ENCODE measurements around the gene RTTN. TPM values are rescaled to one million over a fixed set of nuclear protein-coding genes. Genes with fewer than 3 reads are reported as not detected.

RTTN gene
- total and polyA plus RNA-seq, 2 experiments from 2014 or later: 7.2 to 31.0 TPM

DNA sequence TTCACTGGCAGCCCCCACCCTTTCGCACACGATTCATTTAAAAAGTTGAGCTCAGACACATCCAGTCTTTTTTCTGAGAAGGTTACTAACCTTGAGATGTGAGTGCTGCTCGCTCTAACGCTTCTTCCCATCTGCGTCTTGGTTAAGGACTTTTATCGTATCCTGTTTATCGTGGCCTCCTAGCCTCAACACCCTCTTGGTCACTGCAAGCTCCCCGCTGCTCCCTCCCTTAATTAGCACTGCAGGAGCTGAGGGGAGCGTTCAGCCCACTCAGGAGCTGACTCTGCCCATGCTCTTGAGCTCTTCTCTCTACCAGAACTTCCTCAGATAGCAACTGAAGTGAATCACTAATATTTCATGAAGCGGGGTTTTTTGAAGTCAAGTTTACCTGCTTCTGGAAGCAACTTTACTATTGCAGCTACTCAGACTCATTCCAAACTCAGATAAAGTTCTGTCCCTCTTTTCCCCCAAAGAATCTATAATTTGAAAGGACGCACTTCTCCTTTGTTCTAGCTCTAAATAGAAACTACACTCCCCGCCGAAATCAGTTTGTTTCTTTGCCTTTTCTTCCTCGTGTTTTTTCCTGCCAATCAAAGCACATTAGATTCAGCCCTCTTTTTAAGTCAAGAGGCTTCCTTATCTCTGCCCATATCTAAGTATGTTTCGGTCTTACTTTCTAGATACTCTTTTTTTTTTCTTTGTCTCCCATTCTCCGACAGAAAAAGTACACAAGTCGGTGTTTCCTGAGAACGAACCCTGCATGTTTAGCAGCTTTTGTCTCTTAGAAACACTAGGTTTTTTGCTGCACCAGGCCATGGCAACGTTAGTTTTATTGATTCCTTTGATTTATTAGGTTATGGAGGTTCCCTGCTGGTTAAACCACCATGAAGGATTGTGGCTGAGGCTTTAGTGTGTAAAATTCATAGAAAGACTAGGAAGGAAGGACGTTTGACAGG is 248.5 kb downstream of the RTTN start (continued):
- TF ChIP-seq JUNB (IDR thresholded peaks at IDR 0.05; ENCODE audit: unreplicated experiment): no peak
- no peak for TF ChIP-seq STAT1 (IDR thresholded peaks at IDR 0.05; ENCODE audit: unreplicated experiment)
- TF ChIP-seq ZNF331 (CRISPR knock-in tag; IDR thresholded peaks at IDR 0.05; ENCODE audit: low read depth): no peak
- no peak for TF ChIP-seq ETS1 (IDR thresholded peaks at IDR 0.05)
- TF ChIP-seq NANOG (IDR thresholded peaks at IDR 0.05; ENCODE audit: borderline replicate concordance): no peak
- TF ChIP-seq, protein P1, sequence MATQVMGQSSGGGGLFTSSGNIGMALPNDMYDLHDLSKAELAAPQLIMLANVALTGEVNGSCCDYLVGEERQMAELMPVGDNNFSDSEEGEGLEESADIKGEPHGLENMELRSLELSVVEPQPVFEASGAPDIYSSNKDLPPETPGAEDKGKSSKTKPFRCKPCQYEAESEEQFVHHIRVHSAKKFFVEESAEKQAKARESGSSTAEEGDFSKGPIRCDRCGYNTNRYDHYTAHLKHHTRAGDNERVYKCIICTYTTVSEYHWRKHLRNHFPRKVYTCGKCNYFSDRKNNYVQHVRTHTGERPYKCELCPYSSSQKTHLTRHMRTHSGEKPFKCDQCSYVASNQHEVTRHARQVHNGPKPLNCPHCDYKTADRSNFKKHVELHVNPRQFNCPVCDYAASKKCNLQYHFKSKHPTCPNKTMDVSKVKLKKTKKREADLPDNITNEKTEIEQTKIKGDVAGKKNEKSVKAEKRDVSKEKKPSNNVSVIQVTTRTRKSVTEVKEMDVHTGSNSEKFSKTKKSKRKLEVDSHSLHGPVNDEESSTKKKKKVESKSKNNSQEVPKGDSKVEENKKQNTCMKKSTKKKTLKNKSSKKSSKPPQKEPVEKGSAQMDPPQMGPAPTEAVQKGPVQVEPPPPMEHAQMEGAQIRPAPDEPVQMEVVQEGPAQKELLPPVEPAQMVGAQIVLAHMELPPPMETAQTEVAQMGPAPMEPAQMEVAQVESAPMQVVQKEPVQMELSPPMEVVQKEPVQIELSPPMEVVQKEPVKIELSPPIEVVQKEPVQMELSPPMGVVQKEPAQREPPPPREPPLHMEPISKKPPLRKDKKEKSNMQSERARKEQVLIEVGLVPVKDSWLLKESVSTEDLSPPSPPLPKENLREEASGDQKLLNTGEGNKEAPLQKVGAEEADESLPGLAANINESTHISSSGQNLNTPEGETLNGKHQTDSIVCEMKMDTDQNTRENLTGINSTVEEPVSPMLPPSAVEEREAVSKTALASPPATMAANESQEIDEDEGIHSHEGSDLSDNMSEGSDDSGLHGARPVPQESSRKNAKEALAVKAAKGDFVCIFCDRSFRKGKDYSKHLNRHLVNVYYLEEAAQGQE (IDR thresholded peaks at IDR 0.05; ENCODE audit: unreplicated experiment): no peak
- TF ChIP-seq EZH2 (IDR thresholded peaks at IDR 0.05; ENCODE audit: low read depth, unreplicated experiment): no peak
- no peak for TF ChIP-seq ZNF114 (CRISPR knock-in tag; IDR thresholded peaks at IDR 0.05)

DNA sequence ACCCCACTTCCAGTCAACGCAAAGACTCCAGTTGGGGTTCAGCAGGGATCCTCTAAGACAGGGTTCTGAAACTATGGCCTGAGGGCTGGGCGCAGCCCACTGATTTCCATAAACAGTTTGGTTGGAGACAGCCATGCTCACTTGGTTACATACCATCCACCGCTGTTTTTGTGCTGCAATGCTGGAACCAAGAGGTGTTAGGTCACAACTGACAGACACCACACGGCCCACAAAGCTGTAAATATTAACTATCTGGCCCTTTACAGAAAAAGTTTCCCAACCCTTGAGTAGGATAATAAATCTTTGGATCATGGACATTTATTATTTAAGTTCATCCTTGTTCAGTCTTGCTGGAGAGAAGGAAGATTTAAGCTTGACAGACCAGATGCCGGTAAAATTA is 249.4 kb downstream of the RTTN start:
- Mint-ChIP-seq H3K36me3 (ENCODE audit: low read depth) (no peaks in the 10 kb centered on the region), H3K27ac (no peak overlapping the region), H3K4me3 (no peak overlapping the region), H3K4me1 (no peaks in the 10 kb centered on the region), H3K9me3 (no peaks in the 10 kb centered on the region; the same call in 2 of the 3 replicates), H3K27me3 (ENCODE audit: insufficient read depth, low read depth, poor library complexity) (peaks cover 4% of the 10 kb centered on the region)
- no peak for DNase-seq (ENCODE audit: low spot score)
- no peak for ATAC-seq
- no peak overlapping the region for H3K27ac ChIP-seq (ENCODE audit: low read depth)
- H3K4me2 ChIP-seq: no peak overlapping the region
- no peak overlapping the region for H2AFZ ChIP-seq
- no peak overlapping the region for H3K4me3 ChIP-seq
- no peaks in the 10 kb centered on the region for H3K79me2 ChIP-seq (replicated peaks; ENCODE audit: insufficient read depth)
- no peaks in the 10 kb centered on the region for H3K4me1 ChIP-seq (ENCODE audit: insufficient read depth)
- H3K27me3 ChIP-seq (ENCODE audit: insufficient read depth): no peaks in the 10 kb centered on the region
- TF ChIP-seq, protein P2, sequence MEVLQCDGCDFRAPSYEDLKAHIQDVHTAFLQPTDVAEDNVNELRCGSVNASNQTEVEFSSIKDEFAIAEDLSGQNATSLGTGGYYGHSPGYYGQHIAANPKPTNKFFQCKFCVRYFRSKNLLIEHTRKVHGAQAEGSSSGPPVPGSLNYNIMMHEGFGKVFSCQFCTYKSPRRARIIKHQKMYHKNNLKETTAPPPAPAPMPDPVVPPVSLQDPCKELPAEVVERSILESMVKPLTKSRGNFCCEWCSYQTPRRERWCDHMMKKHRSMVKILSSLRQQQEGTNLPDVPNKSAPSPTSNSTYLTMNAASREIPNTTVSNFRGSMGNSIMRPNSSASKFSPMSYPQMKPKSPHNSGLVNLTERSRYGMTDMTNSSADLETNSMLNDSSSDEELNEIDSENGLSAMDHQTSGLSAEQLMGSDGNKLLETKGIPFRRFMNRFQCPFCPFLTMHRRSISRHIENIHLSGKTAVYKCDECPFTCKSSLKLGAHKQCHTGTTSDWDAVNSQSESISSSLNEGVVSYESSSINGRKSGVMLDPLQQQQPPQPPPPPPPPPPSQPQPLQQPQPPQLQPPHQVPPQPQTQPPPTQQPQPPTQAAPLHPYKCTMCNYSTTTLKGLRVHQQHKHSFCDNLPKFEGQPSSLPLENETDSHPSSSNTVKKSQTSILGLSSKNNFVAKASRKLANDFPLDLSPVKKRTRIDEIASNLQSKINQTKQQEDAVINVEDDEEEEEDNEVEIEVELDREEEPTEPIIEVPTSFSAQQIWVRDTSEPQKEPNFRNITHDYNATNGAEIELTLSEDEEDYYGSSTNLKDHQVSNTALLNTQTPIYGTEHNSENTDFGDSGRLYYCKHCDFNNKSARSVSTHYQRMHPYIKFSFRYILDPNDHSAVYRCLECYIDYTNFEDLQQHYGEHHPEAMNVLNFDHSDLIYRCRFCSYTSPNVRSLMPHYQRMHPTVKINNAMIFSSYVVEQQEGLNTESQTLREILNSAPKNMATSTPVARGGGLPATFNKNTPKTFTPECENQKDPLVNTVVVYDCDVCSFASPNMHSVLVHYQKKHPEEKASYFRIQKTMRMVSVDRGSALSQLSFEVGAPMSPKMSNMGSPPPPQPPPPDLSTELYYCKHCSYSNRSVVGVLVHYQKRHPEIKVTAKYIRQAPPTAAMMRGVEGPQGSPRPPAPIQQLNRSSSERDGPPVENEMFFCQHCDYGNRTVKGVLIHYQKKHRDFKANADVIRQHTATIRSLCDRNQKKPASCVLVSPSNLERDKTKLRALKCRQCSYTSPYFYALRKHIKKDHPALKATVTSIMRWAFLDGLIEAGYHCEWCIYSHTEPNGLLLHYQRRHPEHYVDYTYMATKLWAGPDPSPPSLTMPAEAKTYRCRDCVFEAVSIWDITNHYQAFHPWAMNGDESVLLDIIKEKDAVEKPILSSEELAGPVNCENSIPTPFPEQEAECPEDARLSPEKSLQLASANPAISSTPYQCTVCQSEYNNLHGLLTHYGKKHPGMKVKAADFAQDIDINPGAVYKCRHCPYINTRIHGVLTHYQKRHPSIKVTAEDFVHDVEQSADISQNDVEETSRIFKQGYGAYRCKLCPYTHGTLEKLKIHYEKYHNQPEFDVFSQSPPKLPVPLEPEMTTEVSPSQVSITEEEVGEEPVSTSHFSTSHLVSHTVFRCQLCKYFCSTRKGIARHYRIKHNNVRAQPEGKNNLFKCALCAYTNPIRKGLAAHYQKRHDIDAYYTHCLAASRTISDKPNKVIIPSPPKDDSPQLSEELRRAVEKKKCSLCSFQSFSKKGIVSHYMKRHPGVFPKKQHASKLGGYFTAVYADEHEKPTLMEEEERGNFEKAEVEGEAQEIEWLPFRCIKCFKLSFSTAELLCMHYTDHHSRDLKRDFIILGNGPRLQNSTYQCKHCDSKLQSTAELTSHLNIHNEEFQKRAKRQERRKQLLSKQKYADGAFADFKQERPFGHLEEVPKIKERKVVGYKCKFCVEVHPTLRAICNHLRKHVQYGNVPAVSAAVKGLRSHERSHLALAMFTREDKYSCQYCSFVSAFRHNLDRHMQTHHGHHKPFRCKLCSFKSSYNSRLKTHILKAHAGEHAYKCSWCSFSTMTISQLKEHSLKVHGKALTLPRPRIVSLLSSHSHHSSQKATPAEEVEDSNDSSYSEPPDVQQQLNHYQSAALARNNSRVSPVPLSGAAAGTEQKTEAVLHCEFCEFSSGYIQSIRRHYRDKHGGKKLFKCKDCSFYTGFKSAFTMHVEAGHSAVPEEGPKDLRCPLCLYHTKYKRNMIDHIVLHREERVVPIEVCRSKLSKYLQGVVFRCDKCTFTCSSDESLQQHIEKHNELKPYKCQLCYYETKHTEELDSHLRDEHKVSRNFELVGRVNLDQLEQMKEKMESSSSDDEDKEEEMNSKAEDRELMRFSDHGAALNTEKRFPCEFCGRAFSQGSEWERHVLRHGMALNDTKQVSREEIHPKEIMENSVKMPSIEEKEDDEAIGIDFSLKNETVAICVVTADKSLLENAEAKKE (CRISPR knock-in tag; IDR thresholded peaks at IDR 0.05): no peak
- no peaks in the 10 kb centered on the region for H3F3A ChIP-seq (replicated peaks; ENCODE audit: low read depth)
- H3K9me2 ChIP-seq (ENCODE audit: insufficient read depth): peaks cover 5% of the 10 kb centered on the region; the same call in 1 of the 2 replicates
- H4K20me1 ChIP-seq (replicated peaks; ENCODE audit: insufficient read depth): no peaks in the 10 kb centered on the region
- H3K36me3 ChIP-seq (ENCODE audit: insufficient read depth): no peaks in the 10 kb centered on the region

Data from GM23338 (cell line).